ENCODE measurements around the gene CHPF.

The CHPF gene

GRCh38 chr2:219567791-219568361, 24.3 kb upstream of the CHPF start:
- no peak for DNase-seq (ENCODE audit: low read depth)

- DNase-seq (ENCODE audit: low read depth), result no peak
Observed at GRCh38 chr2:219567131-219567530, 23.5 kb upstream of the CHPF start.

DNA sequence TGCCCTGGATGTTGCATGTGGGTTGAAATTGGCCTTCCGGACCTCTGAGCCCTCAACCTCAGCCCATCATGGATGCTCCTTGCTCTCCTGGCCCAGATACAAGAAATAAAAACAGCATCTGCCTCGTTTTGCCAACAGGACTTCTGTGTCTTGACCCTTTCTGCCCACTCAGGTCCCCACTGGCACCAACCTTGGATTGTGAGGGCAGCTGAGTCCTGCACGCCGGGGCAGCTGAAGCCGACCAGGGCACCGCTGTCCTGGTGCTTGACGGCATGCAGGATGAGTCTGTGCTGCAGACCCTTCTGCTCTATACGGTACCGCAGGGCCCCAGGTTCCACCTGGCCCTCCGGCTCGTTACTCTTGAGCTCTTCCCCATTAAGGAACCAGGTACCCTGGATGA, 23.0 kb upstream of the CHPF start:
- DNase-seq (ENCODE audit: low read depth), result no peak

DNA sequence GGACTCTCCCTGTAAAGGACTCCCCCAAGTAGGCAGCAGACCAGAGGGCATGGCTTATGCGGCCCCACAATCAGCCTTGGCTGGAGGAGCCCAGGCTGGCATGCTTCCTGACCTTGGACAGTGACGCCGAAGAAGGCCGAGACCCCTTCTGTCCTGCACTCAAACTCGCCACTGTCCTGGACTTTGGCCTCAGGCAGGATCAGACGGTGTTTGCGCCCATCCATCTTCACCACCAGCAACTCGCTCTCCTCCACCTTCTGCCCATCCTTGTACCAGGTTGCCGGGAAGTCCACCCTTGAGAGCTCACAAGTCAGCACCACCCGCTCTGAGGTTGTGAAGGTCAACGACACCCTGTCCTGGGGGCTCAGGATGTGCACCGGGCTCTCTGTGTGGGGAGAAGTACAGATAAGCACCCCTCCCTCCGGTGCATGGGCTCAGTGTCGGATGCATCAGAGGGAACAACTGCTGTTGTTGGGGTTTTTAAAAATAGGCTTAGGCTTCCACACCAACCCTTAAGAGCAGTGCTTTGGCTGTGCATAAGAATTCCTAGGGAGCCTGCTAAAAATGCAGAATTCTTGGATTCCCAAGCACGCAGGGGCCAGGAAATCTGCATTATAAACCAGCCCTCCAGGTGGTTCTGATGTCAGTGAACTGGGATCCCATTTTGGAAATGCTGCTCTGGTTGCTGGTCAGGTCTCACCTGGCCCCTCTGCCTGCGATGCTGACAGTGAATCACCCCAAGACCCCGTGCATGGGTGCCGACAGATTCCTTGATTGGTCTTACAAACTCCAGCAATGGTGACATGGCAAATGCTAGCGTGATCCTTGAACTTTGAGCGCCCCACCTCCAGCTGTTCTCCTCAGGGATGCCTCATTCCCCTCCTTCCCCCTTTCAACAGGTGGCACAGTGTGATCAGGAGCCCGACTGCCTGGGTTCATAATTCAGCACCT, 21.8 kb upstream of the CHPF start:
- no peak for DNase-seq (ENCODE audit: low read depth)

- DNase-seq (ENCODE audit: low read depth), result no peak
Observed at GRCh38 chr2:219563271-219563928, 19.8 kb upstream of the CHPF start.

GRCh38 chr2:219562049-219563020, 18.7 kb upstream of the CHPF start:
- DNase-seq (ENCODE audit: low read depth), result no peak

DNA sequence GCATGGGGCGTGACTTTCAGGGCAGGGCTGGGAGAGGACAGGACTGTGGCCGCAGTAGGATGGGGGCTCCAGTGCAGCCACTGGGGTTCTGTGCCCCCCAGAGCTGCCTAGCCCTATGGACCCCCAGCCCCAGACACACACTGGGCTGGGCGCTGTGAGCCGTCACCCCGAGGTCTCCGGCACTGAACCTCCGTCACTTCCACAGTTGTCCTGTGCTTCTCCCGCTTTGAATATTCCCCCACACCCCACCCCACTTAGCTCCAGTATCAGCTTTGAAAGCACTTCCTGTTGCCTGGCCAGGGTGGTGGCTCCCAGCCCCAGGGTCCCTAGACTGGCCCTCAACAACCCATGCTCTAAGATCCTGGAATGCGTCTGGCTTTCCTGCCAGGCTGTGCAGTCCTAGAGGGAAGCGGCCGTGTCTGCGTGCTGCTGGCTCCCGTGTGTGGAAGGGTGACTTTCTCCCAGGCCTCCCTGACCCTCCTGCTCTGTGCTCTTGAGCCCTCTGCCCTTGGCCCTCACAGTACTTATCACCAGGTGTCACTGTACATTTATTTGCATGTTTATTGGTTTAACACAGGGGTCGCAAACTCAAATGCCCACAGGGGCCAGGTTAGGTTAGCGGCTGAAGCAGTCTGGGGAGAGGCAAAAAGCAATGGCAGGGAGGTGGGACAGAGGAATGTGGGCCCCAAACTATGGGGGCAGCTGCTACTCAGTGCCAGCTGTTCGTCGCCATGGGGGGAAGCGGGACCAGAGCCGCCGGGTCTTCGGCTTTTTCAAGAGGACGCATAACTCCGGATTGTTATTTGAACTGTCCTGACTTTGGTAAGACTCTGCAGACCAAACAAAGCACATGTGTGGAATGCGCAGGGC, 17.8 kb upstream of the CHPF start:
- DNase-seq (ENCODE audit: low read depth), result no peak

DNA sequence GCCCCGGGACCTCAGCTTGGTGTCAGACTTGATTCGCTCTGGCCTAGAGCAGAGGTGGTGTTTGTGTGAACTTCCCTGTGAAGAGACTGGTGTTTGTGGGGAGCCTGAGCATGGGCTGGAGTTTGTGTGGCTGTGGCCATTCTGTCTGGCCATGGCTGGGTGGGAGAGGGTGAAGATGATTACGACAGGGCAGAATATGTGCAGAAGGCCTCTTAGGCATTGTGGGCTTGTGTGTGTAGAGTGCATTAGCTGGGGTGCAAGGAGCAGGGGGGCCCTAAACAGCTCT, 17.2 kb upstream of the CHPF start:
- no peak for DNase-seq (ENCODE audit: low read depth)

- no peak for DNase-seq (ENCODE audit: low read depth)
Observed at GRCh38 chr2:219560037-219560892, 16.7 kb upstream of the CHPF start.

- DNase-seq (ENCODE audit: low read depth), result no peak
Observed at GRCh38 chr2:219559156-219559915, 15.7 kb upstream of the CHPF start.

GRCh38 chr2:219557791-219558785, 14.5 kb upstream of the CHPF start:
- no peak for DNase-seq (ENCODE audit: low read depth)

DNA sequence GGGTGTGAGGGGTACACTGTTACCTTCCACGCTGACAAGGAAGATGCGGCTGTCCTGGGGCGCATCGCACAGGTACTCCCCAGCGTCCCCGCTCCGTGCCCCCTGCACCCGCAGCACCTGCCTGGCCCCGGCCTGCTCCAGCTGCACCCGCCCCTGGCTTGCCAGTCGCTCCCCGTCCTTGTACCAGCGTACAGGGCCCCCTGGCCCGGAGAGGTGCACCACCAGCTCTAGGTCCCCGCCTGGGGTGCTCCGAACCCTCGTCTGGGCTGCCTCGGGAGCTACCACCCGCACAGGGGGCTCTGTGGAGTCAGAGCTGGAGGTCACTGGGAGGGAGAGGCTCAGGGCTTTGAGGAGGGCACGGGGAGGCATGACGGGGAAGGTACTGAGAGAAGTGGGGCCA, 13.7 kb upstream of the CHPF start:
- DNase-seq (ENCODE audit: low read depth), result no peak

GRCh38 chr2:219556413-219556812, 12.8 kb upstream of the CHPF start:
- no peak for DNase-seq (ENCODE audit: low read depth)

GRCh38 chr2:219555956-219556355, 12.3 kb upstream of the CHPF start:
- no peak for DNase-seq (ENCODE audit: low read depth)

GRCh38 chr2:219554350-219554749, 10.7 kb upstream of the CHPF start:
- DNase-seq (ENCODE audit: low read depth), result no peak

GRCh38 chr2:219553463-219553963, 9.9 kb upstream of the CHPF start:
- no peak for DNase-seq (ENCODE audit: low read depth)

GRCh38 chr2:219553168-219553417, 9.5 kb upstream of the CHPF start:
- DNase-seq (ENCODE audit: low read depth), result no peak
